T1000 (cell line): ENCODE measurements around the gene S100A8.
"Not testable (repeated sequence)": the region's sequence is repeated elsewhere in the genome, so short reads cannot be mapped to it uniquely, and the experiment has no call there.

Source experiments
- DNase-seq: peaks from one replicate; lab custom pipeline; 2025; ENCODE audit warnings: mixed read lengths; lab: John Stamatoyannopoulos, UW

Gene S100A8

GRCh38 chr1:153347856-153348255 is 43.0 kb downstream of the S100A8 start:
- no peak for DNase-seq

- DNase-seq: not testable (repeated sequence)
Observed at GRCh38 chr1:153347049-153347448, 43.8 kb downstream of the S100A8 start.

GRCh38 chr1:153346077-153346723 is 44.7 kb downstream of the S100A8 start:
- DNase-seq: no peak

GRCh38 chr1:153345187-153346076 is 45.4 kb downstream of the S100A8 start:
- no peak for DNase-seq

- DNase-seq: no peak
Observed at GRCh38 chr1:153344718-153345025, 46.2 kb downstream of the S100A8 start.

GRCh38 chr1:153343811-153344717 is 46.8 kb downstream of the S100A8 start:
- DNase-seq: no peak

- no peak for DNase-seq
Observed at GRCh38 chr1:153343040-153343681, 47.7 kb downstream of the S100A8 start.

GRCh38 chr1:153342178-153342577 is 48.7 kb downstream of the S100A8 start:
- DNase-seq: no peak

GRCh38 chr1:153341431-153341934 is 49.4 kb downstream of the S100A8 start:
- DNase-seq: no peak

GRCh38 chr1:153340356-153340755 is 50.5 kb downstream of the S100A8 start:
- no peak for DNase-seq
